ENCODE data around the gene SLC19A2.

GRCh38 chr1:169508432-169509338 lies 22.9 kb upstream of the SLC19A2 start:
- TF ChIP-seq CTCF (IDR thresholded peaks at IDR 0.05): no peak
- no peak for TF ChIP-seq BHLHE40 (IDR thresholded peaks at IDR 0.05; ENCODE audit: low read depth, low read length)
- TF ChIP-seq CEBPB (IDR thresholded peaks at IDR 0.05): no peak

All from A549 (cell line).